HL-60 (cell line): ENCODE results near the gene FIGN.

Experiments used
- CTCF ChIP-seq: IDR thresholded peaks from one replicate; pipeline ENCODE4 v1.5.1; 2011; ENCODE audit warnings: low read length, control low read depth, inconsistent platforms; ENCODE audit not compliant: insufficient read depth
- POLR2AphosphoS5 ChIP-seq: IDR thresholded peaks from 2 replicates; pipeline ENCODE4 v1.6.1; 2012; ENCODE audit warnings: low read depth
- REST ChIP-seq: IDR thresholded peaks from 2 replicates; pipeline ENCODE4 v1.6.1; 2012; ENCODE audit warnings: low read depth; ENCODE audit not compliant: insufficient replicate concordance

DNA sequence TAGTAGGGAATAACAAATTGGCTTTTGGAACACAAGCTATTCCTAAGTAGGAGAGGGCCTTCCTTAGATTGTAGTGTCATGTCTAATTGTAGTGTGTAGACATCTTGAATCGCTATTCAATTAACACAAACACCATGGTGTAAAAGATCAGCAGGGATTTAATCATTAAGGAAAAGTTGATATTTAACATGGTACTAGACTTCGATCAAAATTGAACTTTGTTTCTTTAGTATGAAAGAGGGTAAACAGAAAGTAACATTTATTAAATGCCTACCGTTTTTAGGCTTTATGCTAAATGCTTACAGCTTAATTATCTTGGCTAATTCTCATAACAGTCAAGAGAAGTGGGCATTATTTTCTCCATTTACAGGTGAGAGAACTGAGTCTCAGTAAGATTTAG is 37.5 kb upstream of the FIGN start:
- TF ChIP-seq CTCF (no peak), REST (no peak), POLR2AphosphoS5 (no peak)
